ENCODE data around the gene NCAPG.
A peak's percentile ranks its signal among the peaks of the same experiment; 100 is the strongest.

Gene NCAPG, protein sequence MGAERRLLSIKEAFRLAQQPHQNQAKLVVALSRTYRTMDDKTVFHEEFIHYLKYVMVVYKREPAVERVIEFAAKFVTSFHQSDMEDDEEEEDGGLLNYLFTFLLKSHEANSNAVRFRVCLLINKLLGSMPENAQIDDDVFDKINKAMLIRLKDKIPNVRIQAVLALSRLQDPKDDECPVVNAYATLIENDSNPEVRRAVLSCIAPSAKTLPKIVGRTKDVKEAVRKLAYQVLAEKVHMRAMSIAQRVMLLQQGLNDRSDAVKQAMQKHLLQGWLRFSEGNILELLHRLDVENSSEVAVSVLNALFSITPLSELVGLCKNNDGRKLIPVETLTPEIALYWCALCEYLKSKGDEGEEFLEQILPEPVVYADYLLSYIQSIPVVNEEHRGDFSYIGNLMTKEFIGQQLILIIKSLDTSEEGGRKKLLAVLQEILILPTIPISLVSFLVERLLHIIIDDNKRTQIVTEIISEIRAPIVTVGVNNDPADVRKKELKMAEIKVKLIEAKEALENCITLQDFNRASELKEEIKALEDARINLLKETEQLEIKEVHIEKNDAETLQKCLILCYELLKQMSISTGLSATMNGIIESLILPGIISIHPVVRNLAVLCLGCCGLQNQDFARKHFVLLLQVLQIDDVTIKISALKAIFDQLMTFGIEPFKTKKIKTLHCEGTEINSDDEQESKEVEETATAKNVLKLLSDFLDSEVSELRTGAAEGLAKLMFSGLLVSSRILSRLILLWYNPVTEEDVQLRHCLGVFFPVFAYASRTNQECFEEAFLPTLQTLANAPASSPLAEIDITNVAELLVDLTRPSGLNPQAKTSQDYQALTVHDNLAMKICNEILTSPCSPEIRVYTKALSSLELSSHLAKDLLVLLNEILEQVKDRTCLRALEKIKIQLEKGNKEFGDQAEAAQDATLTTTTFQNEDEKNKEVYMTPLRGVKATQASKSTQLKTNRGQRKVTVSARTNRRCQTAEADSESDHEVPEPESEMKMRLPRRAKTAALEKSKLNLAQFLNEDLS

DNA sequence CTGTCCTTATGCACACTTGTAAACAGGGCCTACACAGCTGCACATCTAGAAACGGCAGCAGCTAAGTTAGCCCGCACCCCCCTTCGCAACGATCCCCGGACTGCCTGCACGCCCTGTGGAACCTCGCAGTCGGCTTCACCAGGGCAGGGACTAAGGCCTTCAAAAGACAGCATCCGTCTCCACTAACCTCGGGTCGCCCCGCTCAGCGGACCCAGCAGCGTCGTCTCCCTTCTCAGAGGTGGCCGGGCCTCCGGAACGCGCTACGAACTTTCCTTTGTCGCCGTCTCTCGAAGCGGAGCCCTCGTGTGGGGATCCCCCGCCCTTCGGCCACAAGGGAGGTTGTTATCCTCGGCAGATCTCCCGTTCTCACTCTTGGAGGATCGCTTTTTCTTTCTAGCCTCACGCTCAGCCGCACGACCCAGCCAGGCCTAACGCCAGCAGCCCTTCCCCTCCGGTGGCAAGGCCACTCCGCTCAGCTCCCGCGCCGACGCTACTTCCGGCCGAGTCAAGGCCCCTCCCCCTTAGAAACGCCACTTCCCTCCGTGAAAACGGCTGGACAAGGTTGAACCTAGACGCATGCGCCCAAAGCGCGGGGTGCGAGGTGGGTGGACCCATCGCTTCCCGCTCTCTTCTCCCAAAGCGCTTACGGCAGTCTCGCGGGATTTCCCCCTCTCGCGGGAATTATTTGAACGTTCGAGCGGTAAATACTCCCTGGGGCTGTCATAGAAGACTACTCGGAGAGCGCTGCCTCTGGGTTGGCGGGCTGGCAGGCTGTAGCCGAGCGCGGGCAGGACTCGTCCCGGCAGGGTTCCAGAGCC is at the start of gene NCAPG, which contains the start of gene DCAF16:
Gene NCAPG, plus strand, starts transcription at position 720 of the 818 bp plus-strand sequence. CDS start 99 bp downstream, outside the sequence.
Gene DCAF16, minus strand, starts transcription at position 498 of the 818 bp plus-strand sequence. CDS start 6,616 bp downstream, outside the sequence.
- CTCF ChIA-PET, result interaction anchor here (1.0 to 4.1 kb wide), 7 partner anchors 11 to 265 kb away, joined by 3 to 27 read pairs (median 5); no protein-coding TSS in a partner anchor
- TF ChIP-seq, protein P1, sequence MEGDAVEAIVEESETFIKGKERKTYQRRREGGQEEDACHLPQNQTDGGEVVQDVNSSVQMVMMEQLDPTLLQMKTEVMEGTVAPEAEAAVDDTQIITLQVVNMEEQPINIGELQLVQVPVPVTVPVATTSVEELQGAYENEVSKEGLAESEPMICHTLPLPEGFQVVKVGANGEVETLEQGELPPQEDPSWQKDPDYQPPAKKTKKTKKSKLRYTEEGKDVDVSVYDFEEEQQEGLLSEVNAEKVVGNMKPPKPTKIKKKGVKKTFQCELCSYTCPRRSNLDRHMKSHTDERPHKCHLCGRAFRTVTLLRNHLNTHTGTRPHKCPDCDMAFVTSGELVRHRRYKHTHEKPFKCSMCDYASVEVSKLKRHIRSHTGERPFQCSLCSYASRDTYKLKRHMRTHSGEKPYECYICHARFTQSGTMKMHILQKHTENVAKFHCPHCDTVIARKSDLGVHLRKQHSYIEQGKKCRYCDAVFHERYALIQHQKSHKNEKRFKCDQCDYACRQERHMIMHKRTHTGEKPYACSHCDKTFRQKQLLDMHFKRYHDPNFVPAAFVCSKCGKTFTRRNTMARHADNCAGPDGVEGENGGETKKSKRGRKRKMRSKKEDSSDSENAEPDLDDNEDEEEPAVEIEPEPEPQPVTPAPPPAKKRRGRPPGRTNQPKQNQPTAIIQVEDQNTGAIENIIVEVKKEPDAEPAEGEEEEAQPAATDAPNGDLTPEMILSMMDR (IDR thresholded peaks at IDR 0.05; ENCODE audit: control extremely low read depth, extremely low read depth, low read depth, missing control alignments), result no peak
- POLR2A ChIA-PET, result interaction anchor here (1.0 kb wide), 1 partner anchor 13 kb away, joined by 3 read pairs; no protein-coding TSS in a partner anchor
- peak; percentile 97 for DNase-seq (ENCODE audit: extremely low spot score)

DNA sequence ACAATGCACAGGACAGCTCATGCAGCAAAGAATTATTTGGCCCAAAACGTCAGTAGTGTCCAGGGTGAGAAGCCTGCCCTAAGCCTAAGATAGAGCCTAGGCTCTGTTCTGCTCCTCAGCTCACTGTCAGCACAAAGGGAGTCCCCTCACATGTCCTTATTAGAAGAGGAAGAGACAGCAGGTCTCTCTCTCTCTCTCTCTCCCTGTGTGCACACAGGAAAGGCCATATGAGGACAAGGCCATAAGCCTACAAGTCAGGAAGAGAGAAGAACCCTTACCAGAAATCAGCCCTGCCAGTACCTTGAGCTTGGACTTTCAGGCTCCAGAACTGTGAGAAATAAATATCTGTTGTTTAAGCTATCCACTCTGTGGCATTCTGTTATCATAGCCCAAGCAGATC is 49.7 kb upstream of the NCAPG start:
- TF ChIP-seq, protein P1 (IDR thresholded peaks at IDR 0.05; ENCODE audit: control extremely low read depth, extremely low read depth, low read depth, missing control alignments), result no peak
- ChIA-PET CTCF (no interaction called here), POLR2A (no interaction called here)
- no peak for DNase-seq (ENCODE audit: extremely low spot score)

DNA sequence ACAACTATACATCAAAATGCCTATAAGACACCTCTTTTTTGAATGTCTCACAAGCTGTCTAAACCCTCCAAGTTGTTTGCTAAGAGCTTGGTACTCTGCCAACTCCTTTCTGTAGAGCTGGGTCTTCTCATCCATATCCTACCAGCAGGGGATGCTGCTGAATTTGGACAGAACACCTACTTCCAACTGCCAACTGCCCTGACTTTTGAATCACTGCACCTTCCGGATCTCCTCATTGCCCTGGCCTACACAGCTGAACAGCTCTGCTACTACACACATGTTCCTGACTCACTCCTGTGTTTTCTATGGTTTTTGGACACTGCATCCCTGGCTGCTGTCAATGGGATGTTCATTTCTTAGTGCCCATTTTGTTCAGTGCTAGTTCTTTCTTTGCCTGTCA is 48.1 kb upstream of the NCAPG start:
- DNase-seq (ENCODE audit: extremely low spot score), result no peak
- TF ChIP-seq, protein P1 (IDR thresholded peaks at IDR 0.05; ENCODE audit: control extremely low read depth, extremely low read depth, low read depth, missing control alignments), result no peak
- POLR2A ChIA-PET, result no interaction called here
- CTCF ChIA-PET, result interaction anchor here (1.0 to 2.1 kb wide), 8 partner anchors 9 to 830 kb away, joined by 3 to 12 read pairs (median 4); no protein-coding TSS in a partner anchor

DNA sequence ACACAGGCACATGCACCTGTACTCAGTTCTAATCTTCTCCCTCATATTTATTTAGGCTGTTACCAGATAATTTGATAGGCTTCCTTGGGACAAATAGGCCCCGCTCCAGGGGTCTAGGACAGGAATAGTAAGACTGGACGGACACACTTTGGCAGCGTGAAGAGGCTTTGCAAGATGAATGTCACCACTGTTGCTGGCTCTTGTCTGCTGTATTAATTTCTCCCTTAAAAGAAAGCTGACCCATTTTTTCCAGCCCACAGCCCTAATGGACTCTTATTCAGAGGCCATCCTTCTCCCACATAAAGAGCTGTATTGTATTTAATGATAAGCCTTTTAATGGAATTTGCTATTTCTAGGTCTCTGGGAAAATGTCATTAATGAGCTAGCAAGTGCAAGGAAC is 47.4 kb upstream of the NCAPG start:
- no peak for DNase-seq (ENCODE audit: extremely low spot score)
- ChIA-PET CTCF (interaction anchor here (0.6 to 2.1 kb wide), 9 partner anchors 9 to 830 kb away, joined by 3 to 12 read pairs (median 3); no protein-coding TSS in a partner anchor), POLR2A (no interaction called here)
- TF ChIP-seq, protein P1 (IDR thresholded peaks at IDR 0.05; ENCODE audit: control extremely low read depth, extremely low read depth, low read depth, missing control alignments), result no peak

DNA sequence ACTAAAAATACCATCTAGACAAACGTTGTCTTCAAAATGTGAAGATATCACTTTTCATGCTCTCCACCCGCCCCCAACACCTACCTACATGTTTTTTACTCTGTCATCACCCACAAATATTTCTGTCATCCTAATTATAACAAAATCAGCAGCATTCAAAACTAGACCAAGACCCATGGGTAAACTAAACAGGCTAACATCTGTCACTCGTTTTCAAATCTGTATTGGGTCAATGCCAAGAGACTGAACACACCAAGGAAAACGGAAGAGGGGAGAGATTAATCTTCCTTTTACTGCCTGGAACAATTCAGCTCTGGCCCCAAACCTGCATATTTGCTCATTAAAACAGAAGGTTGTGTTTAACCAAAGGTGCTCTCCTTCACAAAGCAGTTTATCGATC is 46.8 kb upstream of the NCAPG start:
- ChIA-PET CTCF (interaction anchor here (0.6 to 2.1 kb wide), 9 partner anchors 9 to 829 kb away, joined by 3 to 12 read pairs (median 3); no protein-coding TSS in a partner anchor), POLR2A (no interaction called here)
- DNase-seq (ENCODE audit: extremely low spot score), result no peak
- TF ChIP-seq, protein P1 (IDR thresholded peaks at IDR 0.05; ENCODE audit: control extremely low read depth, extremely low read depth, low read depth, missing control alignments), result no peak

Measured in GM10248 (cell line).